ENCODE results near the gene ZNF783.
A peak's percentile ranks its signal among the peaks of the same experiment; 100 is the strongest.

The ZNF783 gene

GRCh38 chr7:149279111-149279743 is 17.2 kb downstream of the ZNF783 start:
- H3K27ac ChIP-seq = no peak overlapping the region
- no peak for TF ChIP-seq CTCF (conservative IDR thresholded peaks at IDR 0.05)

- no peak overlapping the region for H3K27ac ChIP-seq
- no peak for TF ChIP-seq CTCF (conservative IDR thresholded peaks at IDR 0.05)
Measured at GRCh38 chr7:149280151-149280550, 18.2 kb downstream of the ZNF783 start.

- TF ChIP-seq CTCF (conservative IDR thresholded peaks at IDR 0.05) = no peak
Measured at GRCh38 chr7:149280661-149281507, 18.9 kb downstream of the ZNF783 start.

GRCh38 chr7:149281508-149282330 is 19.7 kb downstream of the ZNF783 start:
- no peak overlapping the region for H3K27ac ChIP-seq
- TF ChIP-seq CTCF (conservative IDR thresholded peaks at IDR 0.05) = no peak

More at GRCh38 chr7:149280661-149281507, 18.9 kb downstream of the ZNF783 start:
- H3K27ac ChIP-seq = no peak overlapping the region

GRCh38 chr7:149282331-149282655 is 20.3 kb downstream of the ZNF783 start:
- H3K27ac ChIP-seq = no peak overlapping the region
- no peak for TF ChIP-seq CTCF (conservative IDR thresholded peaks at IDR 0.05)

GRCh38 chr7:149283321-149283720 is 21.3 kb downstream of the ZNF783 start:
- no peak for TF ChIP-seq CTCF (conservative IDR thresholded peaks at IDR 0.05)
- no peak overlapping the region for H3K27ac ChIP-seq

GRCh38 chr7:149284343-149284742 is 22.3 kb downstream of the ZNF783 start:
- H3K27ac ChIP-seq = peak overlapping the region; percentile 73
- TF ChIP-seq CTCF (conservative IDR thresholded peaks at IDR 0.05) = no peak

Measured in VCaP (cell line).